ENCODE results near the gene IFNAR2.

- TF ChIP-seq YY1 (IDR thresholded peaks at IDR 0.05; ENCODE audit: insufficient read depth, insufficient read length) (no peak), ZNF274 (IDR thresholded peaks at IDR 0.05; ENCODE audit: low read depth, low read length) (no peak)
Measured at GRCh38 chr21:33207449-33208149, 22.1 kb upstream of the IFNAR2 start.

Measured in NT2/D1 (cell line).